ENCODE data around the gene CREB1. TPM values are rescaled to one million over a fixed set of nuclear protein-coding genes. Genes with fewer than 3 reads are reported as not detected.

Gene CREB1
- total RNA-seq, 1 experiment from 2014 or later: 32.2 TPM

DNA sequence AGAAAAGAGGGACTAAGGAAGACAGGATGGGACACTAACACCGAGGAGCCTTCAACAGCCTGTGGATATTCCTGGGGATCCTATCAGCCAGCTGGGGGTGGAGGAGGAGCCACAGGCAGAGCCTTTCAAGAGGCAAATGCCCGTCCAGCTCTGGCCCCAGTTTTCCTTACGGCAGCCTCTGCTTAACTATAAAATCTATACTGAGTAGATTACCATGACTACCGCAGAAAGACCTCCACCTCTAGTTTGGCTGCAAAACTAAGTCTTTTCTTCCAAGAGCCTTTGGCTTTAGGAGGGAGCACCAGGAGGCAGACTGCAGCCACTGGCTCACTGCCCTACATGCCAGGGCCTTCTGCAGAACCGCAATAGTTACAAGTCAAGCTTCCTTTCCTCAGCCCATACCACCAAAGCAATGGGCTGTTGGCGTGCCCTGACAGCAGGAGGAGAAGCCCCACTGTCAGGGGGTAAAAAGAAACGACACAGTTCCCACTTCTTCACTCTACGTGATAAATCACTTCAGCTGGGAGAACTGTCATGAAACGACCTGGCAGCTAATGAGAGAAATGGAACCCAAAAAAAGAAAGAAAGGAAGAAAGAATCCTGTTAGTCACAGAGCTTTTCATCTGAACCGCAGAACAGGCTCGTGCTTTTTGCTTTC is 25.1 kb upstream of the CREB1 start:
- peak; percentile 81 for DNase-seq (ENCODE audit: low read depth)

DNA sequence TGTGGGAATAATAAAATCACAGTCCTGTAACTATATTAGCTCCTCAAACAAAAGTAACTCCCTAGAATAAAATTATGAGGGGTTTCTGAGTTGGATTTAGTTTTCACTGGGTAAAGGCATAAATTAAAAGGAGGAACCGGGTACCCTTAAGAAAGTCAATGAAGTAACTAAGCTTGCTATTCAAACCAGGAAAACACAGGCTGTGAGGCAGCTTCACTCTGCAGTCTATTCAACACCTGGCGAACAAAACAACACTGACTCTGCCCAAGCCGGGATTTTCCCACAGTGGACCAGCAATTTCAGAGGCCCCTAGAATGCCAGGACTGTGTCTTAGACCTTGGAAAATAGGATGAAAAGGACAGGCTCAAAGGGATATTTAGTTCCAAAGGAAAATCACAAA is 24.6 kb upstream of the CREB1 start:
- peak; percentile 48 for DNase-seq (ENCODE audit: low read depth)

DNA sequence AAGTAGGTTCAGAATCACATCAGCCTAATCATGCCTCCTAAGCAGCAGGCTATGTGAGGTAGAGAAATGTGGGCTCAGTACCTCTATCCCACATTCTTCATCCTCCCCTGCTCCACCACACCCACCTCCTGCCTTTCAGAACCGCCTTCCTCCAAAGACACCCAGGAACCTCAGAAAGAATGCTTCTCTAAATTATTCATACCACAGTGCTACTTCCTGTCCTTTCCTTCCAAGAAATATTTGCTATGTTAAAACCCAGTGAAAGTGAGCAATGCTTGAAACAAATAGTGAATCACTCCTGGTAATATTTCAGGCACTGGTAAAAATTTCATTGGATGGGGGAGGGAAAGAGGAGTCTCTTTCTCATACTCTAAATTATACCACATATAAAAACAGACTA is 24.0 kb upstream of the CREB1 start:
- DNase-seq (ENCODE audit: low read depth): peak; percentile 89

DNA sequence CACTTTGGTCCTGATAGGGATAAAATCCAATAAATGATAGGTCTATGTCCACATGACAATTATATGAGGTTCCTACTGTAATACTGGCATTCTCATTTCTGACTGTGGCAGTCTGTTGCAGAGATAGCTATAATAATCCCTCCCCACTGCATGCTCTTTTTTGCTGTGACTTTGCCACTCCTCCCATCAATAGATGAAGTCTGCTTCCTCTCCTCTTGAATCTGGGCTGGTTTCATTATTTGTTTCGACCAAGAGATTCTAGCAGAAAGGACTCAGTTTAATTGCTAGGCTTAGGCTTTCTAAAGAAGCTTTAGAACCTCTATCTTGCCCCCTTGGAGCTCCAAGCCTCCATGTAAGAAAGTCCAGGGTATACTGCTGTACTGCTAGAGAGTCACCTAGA is 23.3 kb upstream of the CREB1 start:
- no peak for DNase-seq (ENCODE audit: low read depth)

DNA sequence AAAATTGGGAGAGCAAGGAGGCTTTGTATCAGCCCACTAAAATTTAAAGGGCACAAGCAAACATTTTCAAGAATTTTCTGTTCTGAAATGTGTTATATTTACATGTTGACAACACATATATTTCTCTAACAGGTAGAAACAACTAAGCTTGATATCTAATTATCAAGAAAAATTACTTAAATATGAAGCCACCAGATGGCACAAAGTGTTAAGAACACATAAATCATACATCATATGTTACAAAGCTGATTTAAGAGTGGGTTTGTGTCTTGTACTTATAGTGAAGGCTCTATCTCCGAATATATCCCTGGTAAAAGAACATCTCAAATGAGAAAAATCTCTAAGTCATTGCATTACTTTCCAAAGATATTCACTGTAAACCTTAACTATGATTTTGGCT is 19.6 kb upstream of the CREB1 start:
- no peak for DNase-seq (ENCODE audit: low read depth)

DNA sequence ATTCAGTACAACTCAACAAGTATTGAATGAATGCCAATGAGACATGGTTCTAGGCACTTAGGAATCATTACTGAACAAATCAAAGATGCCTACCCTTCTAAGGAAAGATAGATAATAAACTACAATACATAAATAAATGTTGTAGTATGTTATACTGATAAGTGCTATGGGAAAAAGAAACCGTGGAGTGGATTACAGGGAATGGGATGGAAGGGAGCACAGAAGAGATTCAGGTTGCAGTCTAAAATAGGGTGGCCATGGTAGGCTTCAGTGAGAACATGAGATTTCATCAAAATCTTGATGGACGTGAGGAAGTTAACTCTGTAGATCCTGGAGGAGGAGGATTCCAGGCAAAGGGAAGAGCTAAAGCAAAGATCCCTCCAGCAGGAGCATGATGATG is 17.9 kb upstream of the CREB1 start:
- DNase-seq (ENCODE audit: low read depth): no peak

DNA sequence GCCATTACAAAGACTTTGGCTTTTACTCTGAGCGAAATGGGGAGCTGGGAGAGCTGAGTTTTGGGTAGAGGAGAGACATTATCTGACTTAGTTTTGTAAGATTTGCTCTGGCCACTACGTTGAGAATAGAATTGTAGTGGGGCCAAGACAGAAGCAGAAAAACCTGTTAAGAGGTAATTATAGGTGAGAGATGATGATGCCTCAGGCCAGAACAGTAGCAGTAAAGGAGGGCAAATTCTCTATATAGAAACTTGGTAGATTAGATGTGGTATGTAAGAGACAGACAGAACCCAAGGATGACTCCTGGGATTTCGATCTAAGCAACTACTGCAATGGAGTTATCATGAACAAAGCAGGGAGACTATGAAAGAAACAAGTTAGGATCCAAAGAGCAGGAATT is 17.4 kb upstream of the CREB1 start:
- DNase-seq (ENCODE audit: low read depth): no peak

- DNase-seq (ENCODE audit: low read depth): peak; percentile 77
Observed at GRCh38 chr2:207513551-207514257, 16.1 kb upstream of the CREB1 start.

- DNase-seq (ENCODE audit: low read depth): no peak
Observed at GRCh38 chr2:207514451-207514850, 15.3 kb upstream of the CREB1 start.

DNA sequence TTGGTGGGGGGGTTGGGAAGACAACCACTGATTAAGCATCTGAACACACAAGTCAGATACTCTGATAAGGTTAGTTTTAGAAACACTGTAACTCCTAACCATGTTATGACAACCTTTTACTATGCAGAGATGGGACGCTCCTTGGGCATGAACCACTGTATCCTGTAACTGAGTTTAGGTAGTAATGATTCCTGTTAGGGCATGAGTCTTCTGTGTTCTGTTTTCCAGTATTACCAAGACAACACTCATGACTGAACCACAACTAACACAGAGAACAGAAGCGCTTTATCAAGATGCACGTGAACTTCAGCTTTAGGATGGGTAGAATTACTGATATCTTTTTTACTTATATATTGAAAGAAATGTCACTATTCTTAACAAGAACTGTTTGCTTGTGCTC is 14.1 kb upstream of the CREB1 start:
- no peak for DNase-seq (ENCODE audit: low read depth)

- no peak for DNase-seq (ENCODE audit: low read depth)
Observed at GRCh38 chr2:207516206-207516605, 13.6 kb upstream of the CREB1 start.

- no peak for DNase-seq (ENCODE audit: low read depth)
Observed at GRCh38 chr2:207523005-207523404, 6.8 kb upstream of the CREB1 start.

GRCh38 chr2:207525296-207525695 is 4.5 kb upstream of the CREB1 start:
- DNase-seq (ENCODE audit: low read depth): no peak

DNA sequence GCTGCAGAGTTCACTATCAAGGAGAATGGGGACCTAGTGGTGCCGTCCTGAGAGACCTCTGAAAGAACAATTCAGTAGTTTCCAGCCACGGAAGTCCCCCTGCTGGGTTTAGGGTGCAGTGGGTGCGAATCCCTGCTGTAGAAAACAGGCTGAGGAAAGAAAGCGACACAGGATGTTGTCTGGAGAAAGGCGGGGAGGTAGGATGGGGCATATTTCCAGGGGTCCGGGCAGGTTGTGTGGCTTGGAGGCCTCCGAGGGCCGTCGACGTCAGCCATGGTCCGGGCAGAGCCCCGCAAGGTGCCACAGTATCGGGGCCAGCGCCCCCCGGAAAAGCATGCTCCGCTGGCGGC is 807 bp upstream of the CREB1 start:
- DNase-seq (ENCODE audit: low read depth): peak; percentile 49

DNA sequence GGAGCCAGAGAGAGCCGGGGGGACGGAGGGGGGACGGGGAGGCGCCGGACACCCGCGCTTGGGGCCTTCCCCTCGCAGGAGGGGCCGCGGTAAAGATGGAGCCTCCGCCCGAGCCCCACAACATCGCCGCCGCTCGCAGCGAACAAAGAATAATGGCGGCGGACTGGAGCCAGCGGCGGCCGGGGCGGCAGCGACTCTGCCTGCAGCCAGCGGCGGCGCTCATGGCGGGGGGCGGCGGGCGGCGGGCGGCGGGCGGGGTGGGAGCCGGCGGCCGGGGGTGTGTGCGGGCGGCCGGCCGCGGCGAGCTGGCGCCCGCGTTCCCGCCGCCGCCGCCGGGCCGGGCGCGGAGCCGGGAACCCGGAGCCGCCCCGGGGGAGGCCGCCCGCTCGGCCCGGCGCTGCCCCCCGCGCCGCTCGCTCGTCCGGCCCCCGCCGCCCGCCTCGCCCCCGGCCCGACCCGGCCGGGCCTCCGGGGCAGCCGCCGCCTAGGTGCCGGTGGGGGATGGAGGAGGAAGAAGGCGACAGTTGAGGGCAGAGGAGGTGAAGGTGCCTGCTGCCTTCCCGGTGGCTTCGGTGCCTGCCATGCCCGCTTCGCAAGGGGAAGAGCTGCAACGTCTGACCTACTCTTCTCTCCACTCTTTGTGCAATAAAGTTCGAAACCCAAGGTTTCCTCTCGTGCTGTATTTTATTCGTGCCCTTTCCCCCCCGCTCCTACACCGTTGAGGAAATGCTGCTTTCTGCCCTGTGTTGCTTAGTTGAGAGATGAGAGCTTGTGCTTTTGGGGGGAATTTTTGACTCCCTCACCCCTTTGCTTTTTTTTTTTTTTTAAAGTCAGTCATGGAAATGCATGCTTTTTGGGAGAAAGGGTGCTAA is 634 bp downstream of the CREB1 start:
- peak; percentile 42 for DNase-seq (ENCODE audit: low read depth)

- DNase-seq (ENCODE audit: low read depth): no peak
Observed at GRCh38 chr2:207531032-207531952, 1.5 kb downstream of the CREB1 start.

- no peak for DNase-seq (ENCODE audit: low read depth)
Observed at GRCh38 chr2:207532676-207533075, 2.9 kb downstream of the CREB1 start.

DNA sequence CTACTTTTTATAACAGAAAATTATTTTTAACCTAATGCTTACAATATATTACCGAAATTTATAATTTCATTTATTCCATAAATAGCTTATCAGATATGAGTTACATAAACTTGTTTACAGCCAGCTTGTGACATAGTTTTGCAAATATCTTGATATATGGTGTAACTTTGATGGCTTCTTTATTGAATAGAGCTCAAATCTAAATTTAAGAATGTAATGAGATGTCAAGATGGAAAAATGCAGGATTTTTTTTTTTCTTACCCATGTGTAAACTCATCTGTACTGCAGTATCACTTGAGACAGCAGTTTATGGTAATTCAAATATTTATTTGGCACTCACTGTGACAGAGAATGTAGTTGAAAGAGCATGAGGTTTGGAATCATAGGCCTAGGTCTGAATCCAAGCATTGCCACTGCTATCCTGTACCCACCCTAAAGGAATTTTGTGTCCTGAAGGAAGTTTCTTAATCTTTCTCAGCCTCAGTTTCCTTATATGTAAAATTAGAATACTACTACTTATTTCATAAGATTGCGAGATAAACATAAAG is 3.8 kb downstream of the CREB1 start:
- DNase-seq (ENCODE audit: low read depth): no peak

DNA sequence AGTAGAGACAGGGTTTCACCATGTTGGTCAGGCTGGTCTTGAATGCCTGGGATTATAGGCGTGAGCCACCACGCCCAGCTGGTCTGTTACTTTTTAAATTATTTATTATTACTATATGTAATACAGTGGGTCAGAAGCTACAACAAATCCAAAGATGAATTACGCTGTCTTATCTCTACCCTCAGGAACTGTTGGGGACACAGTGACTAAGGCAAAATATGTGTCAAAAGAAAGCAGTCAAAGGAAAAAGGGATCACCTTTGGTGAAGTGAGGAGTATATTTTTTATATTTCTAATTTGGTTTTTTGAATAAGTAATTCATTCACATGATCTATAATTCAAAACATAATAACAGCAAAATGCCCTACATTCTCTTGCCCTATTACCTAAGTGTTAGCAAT is 4.7 kb downstream of the CREB1 start:
- no peak for DNase-seq (ENCODE audit: low read depth)

DNA sequence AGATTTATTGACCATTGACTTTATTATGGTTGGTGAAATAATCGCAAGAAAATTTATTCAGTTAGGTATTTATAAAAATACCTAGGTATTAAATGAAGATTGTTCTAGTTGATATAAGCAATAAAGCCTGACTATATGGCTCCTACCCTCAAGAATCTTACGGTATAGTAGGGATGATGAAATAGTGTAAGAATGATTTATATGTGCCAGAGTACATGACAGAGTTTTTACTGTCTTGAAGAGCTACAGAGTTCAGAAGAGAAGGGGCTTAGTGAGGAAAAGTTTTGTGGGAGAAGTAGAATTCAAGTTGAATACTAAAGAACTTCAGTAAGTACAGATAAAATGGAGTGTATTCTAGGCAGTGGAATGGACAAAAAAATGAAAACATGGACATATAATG is 9.7 kb downstream of the CREB1 start:
- DNase-seq (ENCODE audit: low read depth): no peak

GRCh38 chr2:207540431-207540830 is 10.7 kb downstream of the CREB1 start:
- DNase-seq (ENCODE audit: low read depth): no peak

Measured in Daoy (cell line).